ENCODE measurements around the gene TMEM178B.

DNA sequence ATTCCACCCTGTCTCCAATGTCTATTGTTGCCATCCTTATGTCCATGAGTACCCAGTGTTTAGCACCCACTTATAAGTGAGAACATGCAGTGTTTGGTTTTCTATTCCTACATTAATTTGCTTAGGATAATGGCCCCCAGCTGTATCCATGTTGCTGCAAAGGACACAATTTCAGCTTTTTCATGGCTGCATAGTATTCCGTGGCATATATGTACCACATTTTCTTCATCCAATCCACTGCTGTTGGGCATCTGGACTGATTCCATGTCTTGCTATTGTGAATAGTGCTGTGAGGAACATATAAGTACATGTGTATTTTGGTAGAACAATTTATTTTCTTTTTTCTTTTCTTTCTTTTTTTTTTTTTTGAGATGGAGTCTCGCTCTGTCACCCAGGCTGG lies 68.2 kb downstream of the TMEM178B start:
- TF ChIP-seq, protein P1, sequence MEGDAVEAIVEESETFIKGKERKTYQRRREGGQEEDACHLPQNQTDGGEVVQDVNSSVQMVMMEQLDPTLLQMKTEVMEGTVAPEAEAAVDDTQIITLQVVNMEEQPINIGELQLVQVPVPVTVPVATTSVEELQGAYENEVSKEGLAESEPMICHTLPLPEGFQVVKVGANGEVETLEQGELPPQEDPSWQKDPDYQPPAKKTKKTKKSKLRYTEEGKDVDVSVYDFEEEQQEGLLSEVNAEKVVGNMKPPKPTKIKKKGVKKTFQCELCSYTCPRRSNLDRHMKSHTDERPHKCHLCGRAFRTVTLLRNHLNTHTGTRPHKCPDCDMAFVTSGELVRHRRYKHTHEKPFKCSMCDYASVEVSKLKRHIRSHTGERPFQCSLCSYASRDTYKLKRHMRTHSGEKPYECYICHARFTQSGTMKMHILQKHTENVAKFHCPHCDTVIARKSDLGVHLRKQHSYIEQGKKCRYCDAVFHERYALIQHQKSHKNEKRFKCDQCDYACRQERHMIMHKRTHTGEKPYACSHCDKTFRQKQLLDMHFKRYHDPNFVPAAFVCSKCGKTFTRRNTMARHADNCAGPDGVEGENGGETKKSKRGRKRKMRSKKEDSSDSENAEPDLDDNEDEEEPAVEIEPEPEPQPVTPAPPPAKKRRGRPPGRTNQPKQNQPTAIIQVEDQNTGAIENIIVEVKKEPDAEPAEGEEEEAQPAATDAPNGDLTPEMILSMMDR (IDR thresholded peaks at IDR 0.05; ENCODE audit: poor library complexity): no peak
- TF ChIP-seq EZH2 (IDR thresholded peaks at IDR 0.05; ENCODE audit: borderline replicate concordance): no peak
